ACC112 (cell line): ENCODE measurements around the gene IL19.
"Not testable (repeated sequence)": the region's sequence is repeated elsewhere in the genome, so short reads cannot be mapped to it uniquely, and the experiment has no call there.

Experiments used
- H2AFZ ChIP-seq: fragments of 200-600 bp; sonication (generic); one replicate; pipeline ENCODE4 v1.6.0; 2017; ENCODE audit warnings: antibody characterized with exemption, low read length; ENCODE audit not compliant: unreplicated experiment
- H3K27ac ChIP-seq: fragments of 200-600 bp; sonication (generic); 2 replicates; pipeline ENCODE4 v1.5.1; 2014; ENCODE audit warnings: low read depth, mild to moderate bottlenecking, antibody characterized with exemption, low read length, moderate library complexity
- H3K27me3 ChIP-seq: fragments of 200-600 bp; sonication (generic); 2 replicates; pipeline ENCODE4 v1.6.1; 2014; ENCODE audit warnings: mild to moderate bottlenecking, antibody characterized with exemption, low read length, moderate library complexity, mixed read lengths; ENCODE audit not compliant: insufficient read depth
- H3K36me3 ChIP-seq: fragments of 200-600 bp; sonication (generic); 2 replicates; pipeline ENCODE4 v1.6.1; 2016; ENCODE audit warnings: mild to moderate bottlenecking, antibody characterized with exemption, low read length, moderate library complexity, mixed read lengths; ENCODE audit not compliant: insufficient read depth
- H3K4me1 ChIP-seq: fragments of 200-600 bp; sonication (generic); one replicate; pipeline ENCODE4 v1.6.1; 2016; ENCODE audit warnings: low read length, mixed read lengths; ENCODE audit not compliant: insufficient read depth, unreplicated experiment, control insufficient read depth
- H3K4me3 ChIP-seq: fragments of 200-600 bp; sonication (generic); 2 replicates; pipeline ENCODE4 v1.5.1; 2014; ENCODE audit warnings: mild to moderate bottlenecking, low read depth, low read length
- H3K79me2 ChIP-seq: fragments of 200-600 bp; sonication (generic); one replicate; pipeline ENCODE4 v1.6.0; 2016; ENCODE audit warnings: low read length; ENCODE audit not compliant: control insufficient read depth, unreplicated experiment, insufficient read depth

The IL19 gene

GRCh38 chr1:206760590-206760989 lies 10.0 kb upstream of the IL19 start:
- no peaks in the 10 kb centered on the region for H3K4me1 ChIP-seq
- H3K79me2 ChIP-seq, result no peaks in the 10 kb centered on the region
- no peak overlapping the region for H2AFZ ChIP-seq
- no peak overlapping the region for H3K4me3 ChIP-seq
- H3K27me3 ChIP-seq, result peaks cover 71% of the 10 kb centered on the region
- H3K27ac ChIP-seq, result no peak overlapping the region
- no peaks in the 10 kb centered on the region for H3K36me3 ChIP-seq

GRCh38 chr1:206761159-206761768 lies 9.3 kb upstream of the IL19 start:
- no peaks in the 10 kb centered on the region for H3K36me3 ChIP-seq
- no peaks in the 10 kb centered on the region for H3K79me2 ChIP-seq
- no peak overlapping the region for H3K4me3 ChIP-seq
- H3K4me1 ChIP-seq, result no peaks in the 10 kb centered on the region
- peaks cover 67% of the 10 kb centered on the region for H3K27me3 ChIP-seq
- no peak overlapping the region for H2AFZ ChIP-seq
- H3K27ac ChIP-seq, result no peak overlapping the region

GRCh38 chr1:206762741-206763364 lies 7.7 kb upstream of the IL19 start:
- not testable (repeated sequence) for H3K36me3 ChIP-seq, H3K4me1 ChIP-seq, H3K4me3 ChIP-seq, H3K79me2 ChIP-seq, H2AFZ ChIP-seq, H3K27ac ChIP-seq
- peaks cover 53% of the 10 kb centered on the region for H3K27me3 ChIP-seq

DNA sequence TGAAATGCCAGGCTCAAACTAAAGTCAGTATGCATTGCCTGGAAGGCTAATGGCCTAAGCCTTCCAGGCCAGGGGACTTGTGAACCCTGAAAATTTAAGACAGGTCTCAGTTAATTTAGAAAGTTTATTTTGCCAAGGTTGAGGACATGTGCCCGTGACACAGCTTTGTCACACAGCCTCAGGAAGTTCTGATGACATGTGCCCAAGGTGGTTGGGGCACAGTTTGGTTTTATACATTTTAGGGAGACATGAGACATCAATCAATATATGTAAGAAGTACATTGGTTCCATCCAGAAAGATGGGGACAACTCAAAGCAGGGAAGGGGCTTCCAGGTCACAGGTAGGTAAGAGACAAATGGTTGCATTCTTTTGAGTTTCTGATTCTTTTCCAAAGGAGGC lies 4.8 kb upstream of the IL19 start:
- H3K27ac ChIP-seq, H3K36me3 ChIP-seq, H3K79me2 ChIP-seq, H3K4me1 ChIP-seq, H3K4me3 ChIP-seq, H2AFZ ChIP-seq: not testable (repeated sequence)
- peaks cover 42% of the 10 kb centered on the region for H3K27me3 ChIP-seq

GRCh38 chr1:206766251-206766856 lies 4.2 kb upstream of the IL19 start:
- Histone ChIP-seq H3K4me3 (no peak overlapping the region), H3K36me3 (no peaks in the 10 kb centered on the region), H3K79me2 (no peaks in the 10 kb centered on the region), H3K27me3 (peaks cover 42% of the 10 kb centered on the region), H3K4me1 (no peaks in the 10 kb centered on the region), H2AFZ (no peak overlapping the region), H3K27ac (no peak overlapping the region)

DNA sequence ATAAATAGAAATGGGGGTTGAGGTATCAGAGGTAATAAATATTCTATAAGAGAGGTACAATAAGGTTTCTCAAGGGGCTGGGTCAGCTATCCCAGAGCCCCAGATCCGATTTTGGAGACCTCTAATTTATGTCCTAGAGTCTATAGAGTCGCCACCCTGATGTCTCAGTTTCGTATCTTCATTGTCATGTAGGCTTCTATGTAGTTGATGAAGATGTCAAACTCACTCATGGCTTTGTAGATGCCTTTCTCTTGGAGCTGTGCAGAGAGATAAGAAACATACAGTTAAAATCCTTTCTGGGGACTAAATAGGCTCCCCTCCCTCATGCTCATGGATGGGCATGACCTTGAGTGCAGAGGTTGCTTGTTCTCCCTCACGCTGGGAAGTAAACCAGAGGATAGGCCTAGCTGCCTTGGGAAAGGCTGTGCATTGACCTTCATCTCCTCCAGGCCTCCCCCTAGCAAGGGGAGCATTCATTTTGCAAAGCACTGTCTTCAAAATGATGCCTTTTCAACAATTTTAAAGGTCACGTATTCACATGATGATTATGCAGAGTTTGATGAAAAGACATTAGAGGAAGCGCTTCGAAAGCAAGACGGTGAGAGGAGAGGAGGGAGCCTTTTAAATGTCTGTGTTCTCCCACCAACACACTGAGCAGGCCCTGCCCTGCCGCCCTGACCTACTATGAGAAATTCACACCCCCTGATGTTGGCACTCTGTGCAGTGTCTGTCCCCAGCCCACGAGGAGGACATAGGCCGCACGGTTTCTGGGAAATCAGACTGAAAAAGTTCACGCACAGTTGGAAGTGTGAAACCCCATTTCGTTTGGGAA lies 1.9 kb upstream of the IL19 start:
- peaks cover 51% of the 10 kb centered on the region for H3K27me3 ChIP-seq
- H3K36me3 ChIP-seq, result no peaks in the 10 kb centered on the region
- no peak overlapping the region for H2AFZ ChIP-seq
- no peaks in the 10 kb centered on the region for H3K79me2 ChIP-seq
- H3K4me1 ChIP-seq, result no peaks in the 10 kb centered on the region
- H3K4me3 ChIP-seq, result no peak overlapping the region
- H3K27ac ChIP-seq, result no peak overlapping the region

DNA sequence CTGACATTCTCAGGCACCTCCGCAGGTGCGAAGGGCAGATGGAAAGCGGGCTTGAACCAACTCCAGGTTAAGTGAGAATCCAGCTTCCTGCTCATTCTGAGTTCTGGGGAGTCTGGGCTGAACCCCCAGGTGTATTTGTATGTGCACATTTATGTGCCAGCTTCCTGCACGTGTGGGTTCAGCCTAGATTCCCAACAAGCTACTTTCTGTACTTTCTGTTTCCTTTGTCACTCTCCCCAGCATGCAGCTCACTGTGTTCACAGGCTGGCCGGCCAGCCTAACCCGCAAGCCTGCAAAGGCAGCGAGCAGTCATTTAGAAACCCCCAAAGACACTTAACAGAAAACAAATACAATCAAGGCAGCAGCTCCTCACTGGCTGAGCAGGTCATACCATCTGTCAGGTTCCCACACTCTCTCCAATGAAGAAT lies 1.3 kb upstream of the IL19 start:
- no peak overlapping the region for H2AFZ ChIP-seq
- H3K79me2 ChIP-seq, result no peaks in the 10 kb centered on the region
- no peaks in the 10 kb centered on the region for H3K36me3 ChIP-seq
- no peak overlapping the region for H3K27ac ChIP-seq
- peaks cover 55% of the 10 kb centered on the region for H3K27me3 ChIP-seq
- no peak overlapping the region for H3K4me3 ChIP-seq
- no peaks in the 10 kb centered on the region for H3K4me1 ChIP-seq

- no peak overlapping the region for H2AFZ ChIP-seq
- no peaks in the 10 kb centered on the region for H3K36me3 ChIP-seq
- H3K4me1 ChIP-seq, result no peaks in the 10 kb centered on the region
- H3K4me3 ChIP-seq, result no peak overlapping the region
- H3K79me2 ChIP-seq, result no peaks in the 10 kb centered on the region
- H3K27me3 ChIP-seq, result peaks cover 58% of the 10 kb centered on the region
- no peak overlapping the region for H3K27ac ChIP-seq
Observed at GRCh38 chr1:206771338-206771692, 742 bp downstream of the IL19 start.

- no peaks in the 10 kb centered on the region for H3K79me2 ChIP-seq
- H3K27ac ChIP-seq, result no peak within 1 kb of the TSS
- H3K36me3 ChIP-seq, result no peaks in the 10 kb centered on the region
- H3K4me1 ChIP-seq, result no peaks in the 10 kb centered on the region
- H3K4me3 ChIP-seq, result no peak within 1 kb of the TSS
- H2AFZ ChIP-seq, result no peak within 1 kb of the TSS
- peaks cover 59% of the 10 kb centered on the region for H3K27me3 ChIP-seq
Observed at GRCh38 chr1:206772243-206772937, 1.8 kb downstream of the IL19 start, which contains the start of gene IL10. TSS of gene IL10 (minus strand) at chr1:206772494. CDS start at chr1:206772435, 59 bp downstream.

- Histone ChIP-seq H3K27me3 (peaks cover 73% of the 10 kb centered on the region), H3K4me1 (no peaks in the 10 kb centered on the region)
Observed at GRCh38 chr1:206774093-206774492, 3.5 kb downstream of the IL19 start.

More at GRCh38 chr1:206774093-206774492, 3.5 kb downstream of the IL19 start:
- no peak overlapping the region for H3K27ac ChIP-seq
- no peak overlapping the region for H3K4me3 ChIP-seq
- H2AFZ ChIP-seq, result no peak overlapping the region
- no peaks in the 10 kb centered on the region for H3K36me3 ChIP-seq
- no peaks in the 10 kb centered on the region for H3K79me2 ChIP-seq
